ENCODE data around the gene FUBP3. TPM values are rescaled to one million over a fixed set of nuclear protein-coding genes. Genes with fewer than 3 reads are reported as not detected.

Gene FUBP3
- total RNA-seq, 4 donors from 2014 or later: 47.6 to 62.0 (median 52.4) TPM

GRCh38 chr9:130590305-130590704 lies 10.9 kb downstream of the FUBP3 start:
- no peak overlapping the region for H3K4me3 ChIP-seq
- ATAC-seq: no peak
- no peaks in the 10 kb centered on the region for H3K27me3 ChIP-seq
- H3K9me3 ChIP-seq: no peaks in the 10 kb centered on the region
- peaks cover 0 to 48% (median 0%) of the 10 kb centered on the region in 3 donors for H3K4me1 ChIP-seq
- H3K27ac ChIP-seq: no peak overlapping the region
- 50 to 81% methylated on average over 1 to 3 of the region's 3 CpGs for WGBS, 2 donors (ENCODE audit: low coverage in 1 of 2)
- H3K36me3 ChIP-seq: peaks cover 0 to 37% of the 10 kb centered on the region in 2 donors
- TF ChIP-seq POLR2AphosphoS5 (IDR thresholded peaks at IDR 0.05) (no peak), EP300 (IDR thresholded peaks at IDR 0.05) (no peak), CTCF (IDR thresholded peaks at IDR 0.05) (no peak), POLR2A (IDR thresholded peaks at IDR 0.05) (no peak)

DNA sequence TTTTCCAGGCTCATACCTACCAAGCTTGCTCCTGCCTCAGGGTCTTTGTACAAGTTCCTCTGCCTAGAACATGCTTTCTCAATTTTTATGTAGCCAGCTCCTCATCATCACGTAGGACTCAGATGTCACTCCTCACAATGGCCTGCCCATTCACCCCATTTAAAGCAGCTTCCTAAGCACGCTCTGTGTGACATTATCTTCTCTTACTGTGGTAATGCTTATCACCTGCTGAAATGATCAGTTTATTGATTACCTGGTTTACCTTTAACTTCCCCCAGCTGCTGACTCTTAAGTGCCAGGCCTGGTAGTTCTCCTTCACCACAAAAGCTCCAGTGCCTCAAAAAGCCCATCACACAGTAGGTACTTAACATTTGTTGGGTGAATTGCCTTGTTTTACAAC lies 13.6 kb downstream of the FUBP3 start:
- H3K36me3 ChIP-seq: peaks cover 0 to 50% of the 10 kb centered on the region in 2 donors
- H3K4me3 ChIP-seq: no peak overlapping the region
- TF ChIP-seq POLR2AphosphoS5 (IDR thresholded peaks at IDR 0.05): no peak
- TF ChIP-seq CTCF (IDR thresholded peaks at IDR 0.05): no peak
- TF ChIP-seq EP300 (IDR thresholded peaks at IDR 0.05): no peak
- TF ChIP-seq POLR2A (IDR thresholded peaks at IDR 0.05): no peak
- no peaks in the 10 kb centered on the region for H3K27me3 ChIP-seq
- 81 to 100% methylated on average over 2 of the region's 2 CpGs for WGBS, 2 donors (ENCODE audit: low coverage in 1 of 2)
- no peaks in the 10 kb centered on the region for H3K9me3 ChIP-seq
- H3K4me1 ChIP-seq: peaks cover 0 to 29% (median 0%) of the 10 kb centered on the region in 3 donors
- H3K27ac ChIP-seq: no peak overlapping the region
- ATAC-seq: no peak

- Histone ChIP-seq H3K4me1 (peaks cover 0 to 8% (median 0%) of the 10 kb centered on the region in 3 donors), H3K27ac (no peak overlapping the region), H3K36me3 (peaks cover 0 to 90% of the 10 kb centered on the region in 2 donors), H3K4me3 (no peak overlapping the region), H3K9me3 (no peaks in the 10 kb centered on the region), H3K27me3 (no peaks in the 10 kb centered on the region)
- 64 to 98% methylated on average over 4 of the region's 4 CpGs for WGBS, 2 donors (ENCODE audit: low coverage in 1 of 2)
- TF ChIP-seq EP300 (IDR thresholded peaks at IDR 0.05) (no peak), POLR2AphosphoS5 (IDR thresholded peaks at IDR 0.05) (no peak), CTCF (IDR thresholded peaks at IDR 0.05) (no peak), POLR2A (IDR thresholded peaks at IDR 0.05) (no peak)
- no peak for ATAC-seq
Measured at GRCh38 chr9:130597228-130597627, 17.9 kb downstream of the FUBP3 start.

DNA sequence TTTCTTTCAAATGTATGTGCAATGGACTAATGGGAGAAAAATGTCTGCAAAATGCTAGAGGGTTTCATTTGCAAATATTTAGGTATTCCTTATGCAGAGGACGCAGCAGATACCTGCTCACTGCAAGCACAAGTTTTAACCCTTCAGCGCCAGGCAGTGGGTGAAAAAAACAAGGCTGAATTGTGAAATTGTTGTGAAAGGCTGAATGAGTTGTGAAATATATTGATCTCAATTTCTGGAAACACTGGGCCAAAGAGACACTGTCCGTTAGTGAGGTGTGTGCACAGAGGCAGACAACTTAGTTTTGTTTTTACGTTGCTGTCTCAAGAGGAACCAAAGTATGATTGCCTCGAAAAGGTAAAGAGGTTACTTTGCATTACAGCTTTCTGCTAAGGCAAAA lies 18.8 kb downstream of the FUBP3 start:
- H3K36me3 ChIP-seq: peaks cover 0 to 92% of the 10 kb centered on the region in 2 donors
- no peak overlapping the region for H3K27ac ChIP-seq
- WGBS, 2 donors (ENCODE audit: low coverage in 1 of 2): 88 to 96% methylated on average over 5 of the region's 5 CpGs
- no peaks in the 10 kb centered on the region for H3K4me1 ChIP-seq
- H3K27me3 ChIP-seq: no peaks in the 10 kb centered on the region
- H3K9me3 ChIP-seq: no peaks in the 10 kb centered on the region
- no peak for ATAC-seq
- TF ChIP-seq POLR2A (IDR thresholded peaks at IDR 0.05) (no peak), CTCF (IDR thresholded peaks at IDR 0.05) (no peak), POLR2AphosphoS5 (IDR thresholded peaks at IDR 0.05) (no peak), EP300 (IDR thresholded peaks at IDR 0.05) (no peak)
- H3K4me3 ChIP-seq: no peak overlapping the region

DNA sequence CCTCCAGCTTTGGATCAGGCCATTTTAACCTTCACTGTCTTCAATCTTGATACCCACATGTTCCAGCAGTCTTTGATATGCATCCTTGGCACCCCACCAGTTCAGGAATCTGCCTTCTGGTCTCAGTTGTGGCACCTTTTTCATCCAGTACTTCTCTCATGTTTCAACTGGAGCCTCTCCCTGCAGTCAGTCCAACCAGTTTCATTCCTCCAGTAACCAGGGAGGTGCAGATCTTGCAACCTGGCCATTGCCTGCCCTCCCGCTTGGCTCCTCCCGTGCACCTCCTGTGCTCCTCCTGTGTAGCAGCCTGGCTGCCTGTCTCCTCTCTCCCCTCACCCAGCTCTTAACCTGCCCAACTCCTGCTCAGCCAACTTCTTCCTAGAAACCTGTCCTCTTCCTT lies 20.2 kb downstream of the FUBP3 start:
- no peaks in the 10 kb centered on the region for H3K9me3 ChIP-seq
- H3K27ac ChIP-seq: no peak overlapping the region
- peaks cover 0 to 92% of the 10 kb centered on the region in 2 donors for H3K36me3 ChIP-seq
- no peak overlapping the region for H3K4me3 ChIP-seq
- WGBS, 2 donors (ENCODE audit: low coverage in 1 of 2): 89 to 94% methylated on average over 2 of the region's 2 CpGs
- H3K4me1 ChIP-seq: no peaks in the 10 kb centered on the region
- no peaks in the 10 kb centered on the region for H3K27me3 ChIP-seq
- ATAC-seq: no peak
- TF ChIP-seq EP300 (IDR thresholded peaks at IDR 0.05) (no peak), POLR2A (IDR thresholded peaks at IDR 0.05) (no peak), POLR2AphosphoS5 (IDR thresholded peaks at IDR 0.05) (no peak), CTCF (IDR thresholded peaks at IDR 0.05) (no peak)

Measured in gastroesophageal sphincter (tissue), 4 donors.